CD4-positive, alpha-beta T cell treated with Interleukin-17A for 4 hours (primary cell): ENCODE results near the gene NPHP4.

Source experiments
- DNase-seq: peaks from one replicate; pipeline ENCODE4 v3.0.0-alpha.2; 2020; ENCODE audit warnings: mixed read lengths

The NPHP4 gene

GRCh38 chr1:5822266-5822665, 170.0 kb downstream of the NPHP4 start:
- no peak for DNase-seq

DNA sequence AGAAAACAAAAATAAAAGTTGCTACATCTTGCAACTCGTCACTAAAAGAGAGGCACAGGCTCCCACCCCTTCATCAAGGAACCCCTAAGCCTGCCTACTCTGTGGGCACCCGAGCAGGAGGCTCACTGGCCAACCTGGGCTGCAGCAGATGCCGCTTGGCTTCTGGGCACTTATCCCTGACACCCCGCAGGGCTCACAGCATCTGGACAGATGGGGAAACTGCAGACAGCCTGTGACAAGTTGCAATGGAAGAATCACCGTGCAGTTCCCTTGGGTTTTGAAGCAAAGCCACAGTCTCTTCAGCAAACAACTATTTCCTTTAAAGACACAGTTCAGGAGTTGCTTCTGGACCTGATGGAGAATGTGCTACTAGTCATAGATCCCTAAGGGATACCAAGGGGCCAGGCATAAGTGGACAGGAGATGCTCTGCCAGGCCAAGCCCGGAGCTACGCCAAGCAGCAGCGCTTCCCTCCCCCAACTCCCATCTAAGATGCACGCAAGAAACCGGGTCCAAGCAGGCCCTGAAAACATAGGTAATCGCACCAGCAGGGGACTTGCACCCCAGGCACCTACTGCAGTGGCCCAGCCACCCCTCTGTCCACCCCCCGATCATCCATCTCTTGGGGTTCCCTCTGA, 170.6 kb downstream of the NPHP4 start:
- DNase-seq = no peak

DNA sequence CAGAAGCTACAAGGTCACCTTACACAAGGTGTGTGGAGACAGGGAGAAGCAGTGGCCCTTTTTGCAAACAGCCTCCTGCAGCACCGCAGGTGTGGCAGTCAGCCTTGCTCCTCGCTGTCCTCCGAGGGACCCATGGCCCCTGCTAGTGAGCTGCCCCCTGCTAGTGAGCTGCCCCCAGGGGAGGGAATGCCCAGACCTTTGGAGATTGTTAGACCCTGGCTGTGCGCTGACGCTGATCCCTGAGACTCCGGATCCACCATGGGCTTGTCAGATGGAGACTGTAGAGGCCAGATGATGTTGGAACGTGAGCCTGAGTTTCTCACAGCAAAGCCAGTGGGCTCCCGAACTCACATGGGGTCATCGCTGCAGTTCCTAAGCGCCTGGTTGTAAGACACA, 172.2 kb downstream of the NPHP4 start:
- no peak for DNase-seq

DNA sequence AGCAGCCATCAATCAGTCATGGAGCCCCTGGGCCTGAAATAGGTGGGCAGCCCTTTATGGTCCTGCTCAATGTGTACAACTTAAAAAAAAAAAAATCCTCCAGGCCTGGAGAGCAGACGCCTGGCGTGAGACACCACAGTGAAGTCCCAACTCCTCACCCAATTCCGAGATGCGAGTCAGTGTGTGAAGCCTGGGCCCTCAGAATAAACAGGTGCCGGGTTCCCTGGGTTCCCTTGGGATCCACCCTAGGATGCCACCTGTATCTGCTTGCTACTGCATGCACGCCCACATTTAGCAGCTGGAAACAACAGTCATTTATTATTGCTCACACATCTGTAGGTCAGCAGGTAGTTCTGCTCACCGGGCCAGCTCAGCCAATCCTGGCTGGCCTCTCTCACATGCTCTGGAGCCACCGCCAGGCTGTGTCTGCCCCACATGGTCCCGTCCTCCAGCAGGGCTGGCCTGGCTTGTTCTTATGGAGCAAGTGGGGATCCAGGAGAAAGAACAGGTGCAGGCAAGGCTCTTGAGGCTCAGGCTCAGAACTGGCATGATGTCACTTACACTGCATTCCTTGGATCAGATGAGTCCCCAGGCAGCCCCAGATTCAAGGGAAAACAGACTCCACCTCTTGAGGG, 172.7 kb downstream of the NPHP4 start:
- DNase-seq = no peak

DNA sequence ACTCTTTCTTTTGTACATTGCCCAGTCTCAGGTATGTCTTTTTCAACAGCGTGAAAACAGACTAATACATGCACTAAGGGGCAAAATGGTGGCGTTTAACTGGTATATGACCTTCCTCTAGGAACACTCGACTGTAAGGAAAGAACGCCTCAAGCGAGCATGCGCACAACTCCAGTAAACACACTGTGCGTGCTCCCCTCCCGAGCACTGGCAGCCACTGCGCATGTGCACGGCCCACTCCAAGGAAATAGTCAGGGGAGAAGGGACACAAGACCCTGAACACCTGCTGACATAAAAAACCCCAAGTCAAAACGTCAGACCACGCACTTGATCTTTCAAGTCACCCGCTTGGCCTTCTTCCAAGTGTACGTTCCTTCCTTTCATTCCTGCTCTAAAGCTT, 173.5 kb downstream of the NPHP4 start:
- no peak for DNase-seq

DNA sequence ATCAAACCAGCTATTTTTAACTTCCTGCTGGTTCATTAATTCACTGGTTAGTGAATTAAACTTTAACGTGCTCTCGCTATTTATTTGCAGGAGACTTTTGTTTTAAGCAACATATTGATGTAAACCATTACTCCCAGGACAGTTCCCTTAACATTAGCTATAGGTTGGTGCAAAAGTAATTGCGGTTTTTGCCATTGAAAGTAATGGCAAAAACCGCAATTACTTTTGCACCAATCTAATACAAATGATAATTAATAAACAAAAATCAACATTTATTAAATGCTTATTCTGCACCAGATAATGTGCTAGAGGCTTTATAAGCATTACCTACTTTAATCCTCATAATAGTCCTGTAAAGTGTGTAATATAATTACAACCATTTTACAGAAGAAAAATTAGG, 176.5 kb downstream of the NPHP4 start:
- no peak for DNase-seq

GRCh38 chr1:5815211-5815610, 177.0 kb downstream of the NPHP4 start:
- DNase-seq = no peak

- DNase-seq = no peak
Measured at GRCh38 chr1:5814046-5814619, 178.1 kb downstream of the NPHP4 start.

GRCh38 chr1:5813480-5813879, 178.7 kb downstream of the NPHP4 start:
- DNase-seq = no peak
